GM19468 (cell line): ENCODE data around the gene UBTF.
A peak's percentile ranks its signal among the peaks of the same experiment; 100 is the strongest.

Experiments
- ATAC-seq: cut with Tn5 transposase; IDR thresholded peaks from one replicate; pipeline ENCODE4 v1.9.1; 2021; ENCODE audit warnings: mild to moderate bottlenecking, moderate library complexity, moderate number of reproducible peaks; ENCODE audit not compliant: unreplicated experiment; ENCODE audit errors: extremely low read depth

The UBTF gene

DNA sequence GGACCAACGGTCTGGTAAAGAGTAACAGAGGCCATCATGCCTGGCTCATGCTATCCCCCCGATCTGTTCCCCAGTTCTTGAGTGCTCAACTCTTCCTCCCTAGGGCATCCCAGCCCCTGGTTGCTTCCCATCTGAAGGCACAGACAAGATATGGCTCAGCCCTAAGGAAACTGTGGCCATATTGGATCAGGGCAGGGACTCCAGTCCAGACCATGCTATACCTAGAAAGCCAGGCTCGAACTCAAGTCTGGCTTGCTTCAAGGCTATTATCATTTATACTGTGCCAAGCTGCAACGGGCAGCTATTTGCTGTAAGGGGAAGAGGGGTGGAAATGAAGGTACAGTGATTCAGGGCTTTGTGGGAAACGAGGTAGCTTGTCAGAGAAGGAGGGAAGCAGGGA is 2.8 kb downstream of the UBTF start:
- no peak for ATAC-seq

DNA sequence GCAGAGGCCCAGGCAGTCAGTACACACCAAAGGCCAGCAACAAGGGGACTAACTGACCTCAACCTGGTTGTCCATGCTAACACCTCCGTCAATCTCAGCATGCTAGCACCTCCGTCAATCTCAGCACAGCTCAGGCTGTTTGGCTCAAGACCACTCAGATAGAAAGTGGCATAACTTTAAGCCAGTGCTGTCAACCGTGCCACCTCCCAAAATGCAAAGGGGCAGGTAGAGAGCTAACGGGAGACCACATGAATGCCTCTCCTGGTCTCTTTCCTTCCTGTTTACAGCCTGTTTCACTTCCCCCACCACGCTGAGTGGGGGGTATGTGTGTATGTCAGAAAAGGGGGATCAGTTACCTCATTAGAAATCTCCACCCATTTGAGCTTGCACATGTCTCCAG is 3.3 kb downstream of the UBTF start:
- no peak for ATAC-seq

DNA sequence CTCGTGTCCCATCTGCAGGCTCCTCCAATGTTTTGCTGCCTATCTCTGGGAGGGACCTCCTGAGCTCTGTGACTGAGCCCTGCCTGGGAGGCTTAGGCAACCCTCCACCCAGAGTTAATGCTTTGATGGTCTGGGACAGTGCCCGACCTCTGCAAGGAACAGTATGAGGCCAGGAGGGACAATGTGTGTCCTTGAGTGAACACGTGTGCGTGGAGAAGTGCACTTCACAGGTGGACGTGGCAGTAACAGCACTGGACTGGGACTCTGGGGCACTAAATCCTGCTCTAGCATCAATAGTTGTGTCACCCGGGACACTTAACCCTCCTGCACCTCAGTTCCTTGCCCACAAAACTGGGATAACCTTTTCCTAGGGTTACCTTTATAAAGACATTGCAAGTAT is 4.6 kb downstream of the UBTF start:
- no peak for ATAC-seq

DNA sequence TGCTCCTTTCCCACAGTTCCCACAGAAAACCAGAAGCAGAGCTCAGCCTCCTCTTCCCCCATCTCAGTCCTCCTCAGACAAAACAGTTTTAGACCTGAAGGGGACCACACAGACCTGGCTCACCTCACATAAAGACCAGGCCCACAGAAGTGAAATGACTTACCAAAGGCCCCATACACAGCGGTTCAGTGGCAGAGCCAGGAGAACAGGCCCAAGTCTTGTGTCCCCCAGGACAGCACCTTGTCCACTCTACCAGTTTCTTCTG is 5.3 kb downstream of the UBTF start:
- ATAC-seq, result no peak

DNA sequence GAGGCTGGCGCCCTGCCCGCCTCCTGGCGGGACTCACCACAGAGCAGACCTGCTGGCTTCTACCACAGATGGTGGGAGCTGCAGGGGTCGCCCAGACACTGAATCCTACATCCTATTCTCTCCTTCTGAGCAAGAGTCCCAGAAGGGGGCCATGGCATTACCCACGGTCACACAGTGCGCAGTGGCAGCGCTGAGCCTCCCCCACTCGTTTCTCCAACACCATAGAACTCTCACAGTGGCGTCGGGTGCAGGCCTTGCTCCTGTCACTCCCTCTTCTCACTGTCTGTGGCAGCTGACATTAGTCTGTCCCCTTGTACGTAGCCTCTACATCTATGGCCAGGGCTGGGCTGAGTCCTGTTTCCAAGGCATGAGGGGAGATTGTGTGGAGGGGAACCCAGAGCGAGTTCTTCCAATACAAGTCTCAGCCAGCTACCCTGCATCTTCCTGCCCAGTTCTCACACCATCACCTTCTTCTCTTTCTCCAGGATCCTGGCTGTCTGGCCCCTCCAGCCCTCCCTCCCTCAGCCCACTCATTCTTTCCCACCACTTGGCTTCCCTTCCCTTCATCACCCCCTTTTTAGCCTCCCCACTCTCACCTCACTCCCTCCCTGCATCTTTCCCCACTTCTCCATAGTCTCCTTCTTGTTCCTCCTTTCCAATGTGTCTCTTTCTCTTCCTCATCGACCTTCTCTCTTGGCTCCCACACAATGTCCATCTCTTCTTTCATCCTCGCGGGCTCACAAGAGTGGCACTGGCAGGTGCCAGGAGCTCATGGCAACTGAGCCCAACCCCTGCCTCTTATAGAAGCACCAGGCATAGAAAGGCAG is 5.9 kb downstream of the UBTF start:
- no peak for ATAC-seq

DNA sequence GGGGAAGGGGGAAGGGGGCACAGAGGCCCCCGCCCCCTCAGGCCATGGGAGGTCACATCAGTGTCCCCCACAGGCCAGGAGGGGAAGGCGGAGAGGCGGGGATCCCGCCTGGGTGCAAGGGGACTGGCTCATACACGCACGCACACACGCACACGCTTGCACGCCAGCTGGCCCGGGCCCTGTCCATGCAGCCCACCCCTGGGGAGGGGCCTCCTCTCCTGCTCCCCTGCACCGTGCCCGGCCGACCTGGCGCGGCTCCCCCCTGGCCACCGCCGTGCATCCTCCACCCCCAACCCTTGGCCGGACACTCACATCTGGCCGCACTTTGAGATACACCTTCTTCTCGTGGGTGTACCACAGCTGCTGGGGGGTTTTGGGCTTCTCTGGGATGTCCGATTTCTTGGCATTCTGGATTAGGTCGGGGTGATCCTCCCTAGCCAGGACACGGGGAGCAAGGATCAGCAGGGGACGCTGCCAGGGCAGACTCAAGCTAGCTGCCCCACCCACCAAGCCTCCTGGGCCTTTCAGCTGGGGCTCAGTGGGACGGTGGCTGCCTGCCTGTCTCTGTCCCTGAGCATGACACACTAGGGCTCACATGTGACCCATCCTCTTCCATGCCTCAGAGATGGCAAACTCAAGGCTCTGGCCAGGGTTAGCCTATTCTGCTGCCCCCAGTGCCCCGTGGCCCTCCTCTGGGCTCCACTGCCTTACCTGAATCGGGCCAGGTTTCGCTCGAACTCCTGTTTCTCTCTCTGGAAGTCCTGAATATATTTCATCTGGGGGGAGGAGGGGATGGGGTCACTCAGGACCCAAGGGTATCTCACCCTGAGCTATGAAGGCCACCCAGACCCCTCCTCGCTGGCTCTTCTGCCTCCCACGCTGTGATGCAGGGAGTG is 6.7 kb downstream of the UBTF start:
- ATAC-seq, result no peak

DNA sequence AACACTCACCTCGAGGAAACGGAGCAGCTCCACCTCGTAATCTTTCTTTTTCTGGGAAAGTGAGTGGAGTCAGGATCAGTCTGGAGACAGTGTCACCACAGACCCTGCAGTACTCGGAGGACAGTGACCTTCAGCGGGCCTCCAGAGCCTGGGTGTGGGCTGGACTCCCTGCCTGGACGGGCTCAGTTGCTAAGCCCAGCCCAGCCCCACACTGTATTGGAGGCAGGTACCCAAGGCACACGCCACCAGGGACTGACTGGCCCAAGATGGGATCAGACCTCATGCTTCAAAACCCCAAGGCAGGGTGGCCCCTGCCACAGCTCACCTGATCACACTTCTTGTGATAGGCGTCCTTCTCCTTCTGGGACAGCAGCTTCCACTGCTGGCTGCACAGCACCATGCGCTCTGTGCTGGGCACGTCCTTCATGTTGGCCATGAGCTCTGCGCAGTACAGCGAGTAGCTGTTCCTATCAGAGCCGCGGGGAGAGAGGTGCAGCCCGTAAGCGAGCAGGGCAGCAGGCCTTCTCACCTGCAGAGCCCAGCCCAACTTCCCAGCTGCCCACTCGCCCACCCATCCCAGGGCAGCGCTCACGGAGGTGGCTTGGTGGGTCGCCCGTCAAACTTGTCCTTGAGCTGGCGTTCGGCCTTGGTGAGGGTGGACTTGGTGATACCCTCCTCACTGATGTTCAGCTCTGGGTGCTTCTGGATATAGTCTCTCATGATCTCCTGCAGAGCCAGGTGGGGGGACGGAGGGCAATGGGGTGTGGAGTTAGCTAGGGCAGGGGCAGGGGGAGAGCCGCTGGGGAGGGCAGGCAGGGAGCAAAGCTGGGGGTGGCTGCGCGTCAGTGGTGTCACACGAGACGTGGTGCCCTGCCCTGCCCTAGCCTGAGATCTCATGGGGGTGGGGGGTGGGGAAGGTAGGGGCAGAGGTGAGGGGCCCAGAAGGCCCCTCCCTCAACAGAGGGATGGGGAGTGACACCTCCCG is 7.9 kb downstream of the UBTF start:
- no peak for ATAC-seq

DNA sequence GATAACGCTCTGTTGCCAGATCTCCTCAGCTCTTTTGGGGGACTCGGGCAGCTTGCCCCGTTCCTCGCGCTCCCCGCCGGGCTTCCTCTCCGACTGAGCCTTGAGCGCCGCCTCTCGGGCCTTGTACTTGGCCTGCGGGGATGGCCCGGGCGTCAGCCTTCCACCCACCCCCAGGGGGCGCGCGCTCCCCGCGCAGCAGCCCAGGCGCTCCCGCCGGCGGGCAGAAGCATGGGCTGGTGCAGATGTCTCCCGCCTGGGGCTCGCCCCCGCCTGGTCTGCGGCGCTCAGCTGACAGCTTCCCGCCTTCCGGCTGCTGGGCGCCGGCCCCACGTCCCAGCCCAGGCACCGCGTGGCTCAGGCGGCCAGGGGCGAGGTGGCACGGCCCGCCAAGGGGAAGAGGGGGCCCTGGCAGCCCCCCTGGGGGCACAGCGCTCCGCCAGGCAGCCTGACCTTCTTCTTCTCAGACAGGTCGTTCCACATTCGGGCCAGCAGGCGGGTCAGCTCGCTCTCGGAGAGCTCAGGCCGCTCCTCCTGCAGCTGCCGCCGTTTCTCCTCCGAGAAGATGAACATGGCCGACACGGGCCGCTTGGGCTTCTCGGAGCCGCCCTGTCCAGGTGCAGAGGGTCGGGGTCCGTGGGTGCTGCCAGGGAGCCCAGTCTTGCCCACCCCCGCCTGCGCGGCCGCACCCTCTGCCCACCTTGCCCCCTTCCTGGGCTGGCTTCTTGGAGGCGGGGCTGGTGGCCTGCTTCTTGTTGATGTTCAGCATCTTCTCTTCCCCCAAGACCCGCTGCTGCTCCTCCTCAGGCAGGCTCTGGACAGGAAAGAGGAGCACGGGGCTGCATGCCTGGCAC is 8.9 kb downstream of the UBTF start:
- peak; percentile 41 for ATAC-seq

DNA sequence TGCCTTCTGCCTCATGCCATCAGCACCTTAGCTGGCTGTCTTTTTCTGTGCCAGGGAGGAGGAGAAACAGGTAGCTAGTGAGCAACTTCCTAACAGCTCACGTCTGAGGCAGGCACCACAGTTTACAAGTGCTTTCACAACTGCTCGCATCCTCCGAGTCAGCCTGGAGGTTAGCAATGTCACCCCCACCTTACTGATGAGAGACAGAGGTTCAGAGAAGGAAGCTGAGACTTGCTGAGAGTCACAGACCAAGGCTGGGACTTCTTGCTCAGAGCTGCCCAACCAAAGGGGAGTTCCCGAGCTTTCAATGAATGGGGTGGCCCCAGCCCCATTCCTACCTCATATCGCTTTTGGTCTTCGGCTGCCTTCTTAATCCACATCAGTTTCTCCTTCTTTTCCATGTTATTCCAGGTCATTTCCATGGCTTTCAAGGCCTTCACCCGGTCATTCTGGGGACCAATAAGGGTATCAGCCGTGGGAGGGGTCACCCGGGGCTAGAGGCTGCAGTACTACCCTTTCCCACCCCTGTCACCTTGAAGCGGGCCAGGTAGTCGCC is 9.6 kb downstream of the UBTF start:
- ATAC-seq, result no peak

DNA sequence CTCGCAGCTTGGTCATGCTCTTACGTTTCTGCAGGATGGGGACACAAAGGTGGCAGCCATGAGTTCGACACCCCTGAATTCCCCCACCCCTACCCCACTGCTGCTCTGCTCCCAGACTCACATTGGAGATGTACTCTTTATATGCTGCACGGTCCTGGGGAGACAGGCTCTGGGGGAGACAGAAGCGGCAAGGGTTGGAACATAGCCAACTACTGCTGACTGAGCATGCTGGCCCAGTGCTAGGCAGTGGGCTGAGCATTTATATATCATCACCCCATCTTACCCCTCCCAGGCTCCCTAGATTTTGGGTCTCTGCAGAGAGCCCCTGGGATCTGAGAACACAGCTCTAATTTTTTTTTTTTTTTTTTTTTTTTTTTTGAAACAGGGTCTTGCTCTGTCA is 11.7 kb downstream of the UBTF start:
- ATAC-seq, result no peak

DNA sequence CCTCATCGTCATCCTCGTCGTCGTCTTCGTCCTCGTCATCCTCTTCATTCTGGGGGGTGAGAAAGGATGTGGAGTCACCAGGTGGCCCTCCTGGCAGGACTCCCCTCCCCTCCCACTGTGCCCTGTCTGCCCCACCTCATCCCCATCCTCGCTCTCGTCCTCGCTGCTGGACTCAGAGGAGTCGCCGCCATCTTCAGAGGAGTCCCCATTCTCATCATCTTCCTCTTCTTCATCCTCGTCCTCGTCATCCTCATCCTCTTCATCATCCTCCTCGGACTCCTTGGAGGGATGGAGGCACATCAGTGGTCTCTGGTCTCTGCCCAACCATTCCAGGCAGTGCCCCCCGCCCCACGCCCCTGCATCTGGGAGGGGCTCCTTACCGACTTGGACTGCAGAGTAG is 12.2 kb downstream of the UBTF start:
- no peak for ATAC-seq

DNA sequence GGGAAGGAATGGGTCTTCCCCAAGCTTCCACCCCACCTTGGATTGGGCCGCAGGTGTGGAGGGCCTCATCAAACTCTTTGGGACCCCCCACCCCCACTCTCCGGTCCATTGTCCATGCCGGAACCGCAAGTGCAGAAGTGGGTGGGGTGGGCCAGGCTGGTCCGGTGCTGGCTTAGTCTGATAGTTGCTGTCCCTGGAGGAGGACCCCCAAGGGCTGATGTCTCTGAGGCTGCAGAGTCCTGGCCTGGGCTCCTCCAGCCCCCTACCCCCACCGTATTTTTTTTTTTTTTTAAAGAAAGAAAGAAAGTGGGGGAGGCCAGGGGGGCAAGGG is 12.7 kb downstream of the UBTF start:
- no peak for ATAC-seq

DNA sequence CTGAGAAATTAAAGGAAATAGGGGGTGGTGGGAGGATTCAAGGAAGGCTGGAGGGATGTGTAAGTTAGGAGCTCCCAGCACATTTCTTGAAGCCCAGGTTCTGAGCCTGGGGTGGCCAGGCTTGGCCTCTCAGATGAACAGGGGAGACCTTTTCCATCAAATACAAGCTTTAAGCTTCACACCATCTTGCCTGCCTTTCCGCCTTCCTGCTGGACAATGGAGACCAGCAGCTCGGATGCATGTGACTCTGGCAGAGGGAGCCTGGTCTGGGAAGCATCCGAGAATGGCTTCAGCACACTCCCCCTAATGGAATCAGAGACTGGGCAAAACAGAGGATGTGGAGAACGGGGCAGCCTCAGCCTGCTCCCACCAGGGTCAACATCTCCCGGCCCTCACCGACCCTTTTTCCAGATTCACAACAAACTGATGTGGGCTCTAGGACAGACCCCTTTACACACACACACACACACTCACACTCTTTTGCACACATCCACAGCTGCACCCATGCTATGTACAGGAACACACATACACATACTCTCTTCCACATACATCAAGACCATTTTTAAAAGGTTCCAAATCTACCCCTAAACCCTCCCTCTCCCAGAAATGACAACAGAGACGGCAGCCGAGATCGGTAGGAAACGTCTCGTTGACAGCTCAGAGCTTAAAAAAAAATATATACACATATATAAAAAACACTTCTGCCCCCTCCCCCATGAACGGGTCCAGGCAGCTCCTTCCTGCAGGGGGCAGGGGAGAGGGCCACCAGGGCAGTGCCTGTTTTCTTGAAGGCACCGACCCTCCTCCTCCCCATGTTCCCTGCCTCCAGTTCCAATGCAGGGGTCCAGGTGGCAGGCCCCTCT is 13.3 kb downstream of the UBTF start:
- no peak for ATAC-seq

DNA sequence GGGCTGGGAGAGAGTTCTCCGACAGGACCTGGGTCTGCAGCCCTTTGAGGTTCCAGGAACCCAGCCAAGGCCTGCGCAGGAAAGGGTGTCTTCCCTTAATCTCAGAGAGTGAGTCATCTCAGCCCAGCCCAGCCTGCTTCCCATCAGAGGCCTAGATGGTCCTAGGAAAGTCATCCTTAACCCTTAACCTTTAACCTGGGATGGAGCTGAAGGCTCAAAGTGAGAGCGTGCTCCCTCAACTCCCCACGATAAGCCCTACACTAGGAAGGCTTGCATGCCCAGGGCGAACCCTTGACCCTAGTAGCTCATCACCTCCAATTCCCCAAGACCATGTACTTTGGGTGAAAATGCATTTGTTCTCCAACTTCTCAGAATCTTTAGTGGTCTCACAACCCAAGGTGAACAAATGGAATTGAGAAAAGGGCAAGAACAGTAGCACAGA is 15.0 kb downstream of the UBTF start:
- ATAC-seq, result no peak

DNA sequence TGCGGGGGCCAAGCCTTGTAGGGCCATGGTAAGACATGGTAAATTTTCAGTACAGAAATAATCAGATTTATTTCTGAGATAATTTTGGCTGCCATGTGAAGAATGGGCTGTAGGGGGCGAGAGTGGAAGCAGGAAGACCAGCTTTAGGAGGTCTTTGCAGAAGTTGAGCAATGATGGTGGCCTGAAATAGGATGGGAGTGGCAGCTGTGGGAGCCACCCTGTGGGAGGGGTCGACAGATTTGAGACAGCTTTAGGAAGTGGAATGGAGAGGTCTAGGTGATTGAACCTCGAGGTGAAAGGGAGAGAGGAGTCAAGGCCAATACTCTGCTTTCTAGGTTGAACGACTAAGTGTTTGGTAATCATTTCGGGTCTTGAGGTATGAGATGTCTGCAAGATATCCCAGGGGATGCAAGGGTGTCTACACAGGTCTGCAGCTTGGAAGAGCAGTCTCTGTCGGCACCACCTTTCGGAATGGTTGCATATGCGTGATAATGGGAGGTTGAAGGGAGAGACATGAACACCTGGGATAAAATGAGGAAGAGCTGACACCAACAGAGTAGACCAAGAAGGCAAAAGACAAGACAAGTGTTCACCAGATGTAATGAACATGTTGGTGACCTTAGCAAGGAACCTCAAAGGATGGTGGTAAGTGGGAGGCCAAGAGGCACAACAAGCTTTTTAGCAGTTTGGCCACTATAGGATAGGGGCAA is 15.6 kb downstream of the UBTF start:
- no peak for ATAC-seq

DNA sequence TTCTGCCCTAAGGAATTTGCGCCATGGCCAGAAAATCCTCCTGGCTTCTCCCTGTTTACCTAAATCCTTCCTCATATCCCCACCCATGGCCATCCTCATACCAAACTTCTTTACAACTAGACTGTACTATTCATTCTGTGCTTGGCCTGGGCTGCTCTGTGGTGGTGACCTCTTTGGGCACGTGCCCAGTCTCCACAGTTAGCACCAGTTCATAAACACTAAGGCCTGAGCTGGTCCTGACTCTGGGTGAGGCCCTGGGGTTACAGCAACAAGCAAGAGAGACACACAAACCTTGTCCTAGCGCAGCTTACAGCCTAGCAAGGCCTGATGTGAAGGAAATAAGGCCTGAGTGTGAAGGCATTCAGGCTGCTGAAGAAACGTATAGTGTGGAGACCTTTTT is 16.7 kb downstream of the UBTF start:
- no peak for ATAC-seq

DNA sequence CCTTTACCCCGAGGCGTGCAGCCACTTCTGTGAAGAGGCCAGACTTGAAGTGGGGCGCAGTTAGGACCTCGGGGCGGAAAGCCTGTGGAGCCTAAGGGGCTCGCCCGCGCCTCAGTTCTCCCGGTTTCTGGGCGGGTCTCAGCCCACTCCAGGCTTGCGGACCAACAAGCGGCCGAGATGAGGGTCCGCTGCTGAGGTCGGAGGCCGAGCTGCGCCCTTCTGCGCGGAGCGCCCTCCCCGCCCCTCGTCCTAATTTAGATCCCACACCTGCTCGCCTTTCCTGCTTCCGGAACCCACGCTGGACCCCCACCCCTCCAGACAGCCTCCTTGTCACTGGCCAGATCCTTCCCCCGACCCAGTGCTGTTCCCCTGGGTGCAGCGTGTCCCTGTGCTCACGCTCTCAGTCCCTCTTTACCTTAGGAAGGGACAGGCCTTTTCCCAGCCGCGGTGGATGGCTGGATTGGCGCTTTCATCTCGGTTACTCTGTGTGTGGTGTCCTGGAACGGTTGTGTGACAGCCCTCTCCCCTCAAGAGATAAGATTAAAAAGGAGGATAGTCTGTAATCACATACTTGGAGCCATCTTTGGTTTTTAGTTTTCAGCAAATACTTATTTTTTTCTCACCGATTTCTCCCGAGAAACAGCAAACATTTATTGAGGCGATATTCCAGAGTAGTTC is 18.9 kb downstream of the UBTF start:
- no peak for ATAC-seq
